Lower lobe of right lung (tissue), 2 donors: ENCODE measurements around the gene TMEM91. TPM values are rescaled to one million over a fixed set of nuclear protein-coding genes. Genes with fewer than 3 reads are reported as not detected.
A peak's percentile ranks its signal among the peaks of the same experiment; 100 is the strongest.

ENCODE experiments used
- ATAC-seq, 2 donors: fragments of 200-7000 bp; cut with Tn5 transposase; one replicate each; pipeline ENCODE4 v1.9.1; 2020 to 2022; ENCODE audit warnings: mild to moderate bottlenecking in 2 of 2, moderate library complexity in 2 of 2
- DNase-seq: peaks from one replicate; pipeline ENCODE4 v3.0.0-alpha.2; 2020
- H3K27ac ChIP-seq: fragments of 200-600 bp; one replicate; pipeline ENCODE4 v1.8.0; 2022
- H3K27me3 ChIP-seq: fragments of 200-600 bp; one replicate; pipeline ENCODE4 v1.8.0; 2022; ENCODE audit warnings: low read depth
- H3K36me3 ChIP-seq: fragments of 200-600 bp; one replicate; pipeline ENCODE4 v1.8.0; 2022; ENCODE audit warnings: mild to moderate bottlenecking
- H3K4me1 ChIP-seq: fragments of 200-600 bp; one replicate; pipeline ENCODE4 v1.8.0; 2022
- H3K4me3 ChIP-seq: fragments of 200-600 bp; one replicate; pipeline ENCODE4 v1.8.0; 2022; ENCODE audit warnings: mild to moderate bottlenecking
- H3K9me3 ChIP-seq: fragments of 200-600 bp; one replicate; pipeline ENCODE4 v1.8.0; 2022
- CTCF ChIP-seq: fragments of 200-600 bp; IDR thresholded peaks from one replicate; pipeline ENCODE4 v1.8.0; 2022; ENCODE audit warnings: antibody characterized with exemption, mild to moderate bottlenecking
- intact Hi-C: fragments of 100-400 bp; cut with DNase I; formaldehyde crosslinking; loops from one replicate; pipeline ENCODE4 v1.11.0; 2022
- total RNA-seq: library from RNA; stranded (reverse); fragmentation: NEBNext Ultra II Directional; extraction: Animal tissue kit (Norgen Biotek cat#: 25700); gene quantifications from one replicate; pipeline ENCODE4 v1.2.1, GENCODE V29; 2021
- donor health status: DM: no; HTN: yes; CAD: no; lungs with severe emphysema.

The TMEM91 gene
- total RNA-seq, 1 donor from 2014 or later: 29.8 TPM

DNA sequence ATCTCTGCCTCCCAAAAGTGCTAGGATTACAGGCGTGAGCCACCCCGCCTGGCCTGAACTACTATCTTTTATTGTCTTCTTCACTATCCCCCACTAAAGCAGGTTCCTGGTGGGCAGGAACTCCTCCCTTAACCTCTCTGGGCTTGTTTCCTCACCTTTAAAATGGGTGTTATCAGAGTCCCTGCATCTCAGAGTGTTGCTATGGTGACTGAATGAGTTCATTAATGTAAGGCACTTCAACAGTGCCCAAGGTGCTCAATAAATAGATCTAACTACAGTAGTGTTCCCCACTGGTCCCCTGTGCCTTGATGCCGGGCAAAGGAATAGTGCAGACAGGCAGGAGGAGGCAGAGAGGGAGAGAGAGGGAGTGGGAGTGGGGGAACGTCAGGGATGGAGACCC, 45.9 kb upstream of the TMEM91 start:
- ATAC-seq (no peak), DNase-seq (no peak)
- Histone ChIP-seq H3K4me1 (peaks cover 46% of the 10 kb centered on the region), H3K27me3 (no peaks in the 10 kb centered on the region), H3K4me3 (no peak overlapping the region), H3K27ac (no peak overlapping the region), H3K36me3 (peaks cover 44% of the 10 kb centered on the region), H3K9me3 (no peaks in the 10 kb centered on the region)
- TF ChIP-seq CTCF: no peak
- intact Hi-C loops: no loop called here

- no peak for ATAC-seq
- Histone ChIP-seq H3K36me3 (peaks cover 50% of the 10 kb centered on the region), H3K4me3 (no peak overlapping the region), H3K27me3 (no peaks in the 10 kb centered on the region), H3K9me3 (no peaks in the 10 kb centered on the region), H3K4me1 (peaks cover 41% of the 10 kb centered on the region), H3K27ac (no peak overlapping the region)
- intact Hi-C loops: no loop called here
- no peak for DNase-seq
- no peak for TF ChIP-seq CTCF
Measured at GRCh38 chr19:41330946-41331678, 45.2 kb upstream of the TMEM91 start.

GRCh38 chr19:41332000-41332399, 44.3 kb upstream of the TMEM91 start:
- no peak for TF ChIP-seq CTCF
- H3K4me3 ChIP-seq: no peak overlapping the region
- ATAC-seq: no peak
- no peaks in the 10 kb centered on the region for H3K27me3 ChIP-seq
- intact Hi-C loops: no loop called here
- no peaks in the 10 kb centered on the region for H3K9me3 ChIP-seq
- H3K4me1 ChIP-seq: peaks cover 32% of the 10 kb centered on the region
- no peak for DNase-seq
- no peak overlapping the region for H3K27ac ChIP-seq
- peaks cover 58% of the 10 kb centered on the region for H3K36me3 ChIP-seq

- intact Hi-C loops: no loop called here
- Histone ChIP-seq H3K27ac (no peak overlapping the region), H3K4me3 (no peak overlapping the region), H3K36me3 (peaks cover 62% of the 10 kb centered on the region), H3K27me3 (no peaks in the 10 kb centered on the region), H3K9me3 (no peaks in the 10 kb centered on the region), H3K4me1 (peaks cover 27% of the 10 kb centered on the region)
- DNase-seq: no peak
- ATAC-seq: no peak
- no peak for TF ChIP-seq CTCF
Measured at GRCh38 chr19:41332468-41332867, 43.9 kb upstream of the TMEM91 start.

DNA sequence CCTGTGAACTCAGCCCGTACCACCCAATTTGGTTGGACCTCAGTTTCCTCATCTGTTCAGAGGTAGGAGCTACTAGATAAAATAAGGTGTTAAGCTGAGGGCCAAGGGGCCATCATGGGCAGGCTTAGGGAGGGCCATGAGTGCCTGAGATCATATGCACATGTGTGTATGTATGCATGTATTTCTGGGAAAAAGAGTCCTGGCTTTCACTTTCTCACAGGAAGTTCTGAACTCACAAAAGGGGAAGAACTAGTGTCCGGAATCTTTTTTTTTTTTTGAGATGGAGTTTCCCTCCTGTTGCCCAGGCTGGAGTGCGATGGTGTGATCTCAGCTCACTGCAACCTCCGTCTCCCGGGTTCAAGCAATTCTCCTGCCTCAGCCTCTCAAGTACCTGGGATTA, 41.5 kb upstream of the TMEM91 start:
- Histone ChIP-seq H3K27ac (peak overlapping the region; percentile 64), H3K4me1 (peaks cover 6% of the 10 kb centered on the region), H3K27me3 (no peaks in the 10 kb centered on the region), H3K4me3 (peak overlapping the region; percentile 8), H3K9me3 (no peaks in the 10 kb centered on the region), H3K36me3 (peaks cover 81% of the 10 kb centered on the region)
- TF ChIP-seq CTCF: no peak
- DNase-seq: no peak
- peak; percentile 60 to 69 for ATAC-seq
- intact Hi-C loops: no loop called here
